Parathyroid adenoma (tissue), 2 donors: ENCODE measurements around the gene DOCK8.
A peak's percentile ranks its signal among the peaks of the same experiment; 100 is the strongest.
"Not testable (repeated sequence)": the region's sequence is repeated elsewhere in the genome, so short reads cannot be mapped to it uniquely, and the experiment has no call there.

Source experiments
- H2AFZ ChIP-seq: fragments of 300-600 bp; sonication (generic); one replicate; pipeline ENCODE4 v1.7.0; 2017; ENCODE audit warnings: antibody characterized with exemption, mild to moderate bottlenecking
- H3K27ac ChIP-seq: fragments of 300-600 bp; sonication (generic); one replicate; pipeline ENCODE4 v1.7.0; 2017
- H3K27me3 ChIP-seq: fragments of 300-600 bp; sonication (generic); one replicate; pipeline ENCODE4 v1.7.0; 2017; ENCODE audit warnings: low read length; ENCODE audit not compliant: control insufficient read depth, insufficient read depth
- H3K36me3 ChIP-seq: fragments of 300-600 bp; sonication (generic); one replicate; pipeline ENCODE4 v1.7.0; 2017; ENCODE audit warnings: low read length; ENCODE audit not compliant: control insufficient read depth, insufficient read depth
- H3K4me1 ChIP-seq: fragments of 300-600 bp; sonication (generic); one replicate; pipeline ENCODE4 v1.7.0; 2017; ENCODE audit warnings: control low read depth
- H3K4me2 ChIP-seq: fragments of 300-600 bp; sonication (generic); one replicate; pipeline ENCODE4 v1.7.0; 2017; ENCODE audit warnings: low read length
- H3K4me3 ChIP-seq: fragments of 300-600 bp; sonication (generic); one replicate; pipeline ENCODE4 v1.7.0; 2017; ENCODE audit warnings: low read depth, low read length
- H3K79me2 ChIP-seq: fragments of 300-600 bp; sonication (generic); one replicate; pipeline ENCODE4 v1.7.0; 2017; ENCODE audit warnings: control low read depth
- H3K9ac ChIP-seq: fragments of 300-600 bp; sonication (generic); one replicate; pipeline ENCODE4 v1.7.0; 2017; ENCODE audit warnings: mild to moderate bottlenecking
- H3K9me3 ChIP-seq: fragments of 300-600 bp; sonication (generic); one replicate; pipeline ENCODE4 v1.7.0; 2017; ENCODE audit warnings: low read length; ENCODE audit not compliant: control insufficient read depth
- TF ChIP-seq, protein P1 (sequence below): fragments of 300-600 bp; sonication (generic); IDR thresholded peaks from one replicate; pipeline ENCODE4 v1.7.0; 2017; ENCODE audit warnings: antibody characterized with exemption, mild to moderate bottlenecking
- donor health status: primary hyperparathyroidism.

DOCK8 gene

DNA sequence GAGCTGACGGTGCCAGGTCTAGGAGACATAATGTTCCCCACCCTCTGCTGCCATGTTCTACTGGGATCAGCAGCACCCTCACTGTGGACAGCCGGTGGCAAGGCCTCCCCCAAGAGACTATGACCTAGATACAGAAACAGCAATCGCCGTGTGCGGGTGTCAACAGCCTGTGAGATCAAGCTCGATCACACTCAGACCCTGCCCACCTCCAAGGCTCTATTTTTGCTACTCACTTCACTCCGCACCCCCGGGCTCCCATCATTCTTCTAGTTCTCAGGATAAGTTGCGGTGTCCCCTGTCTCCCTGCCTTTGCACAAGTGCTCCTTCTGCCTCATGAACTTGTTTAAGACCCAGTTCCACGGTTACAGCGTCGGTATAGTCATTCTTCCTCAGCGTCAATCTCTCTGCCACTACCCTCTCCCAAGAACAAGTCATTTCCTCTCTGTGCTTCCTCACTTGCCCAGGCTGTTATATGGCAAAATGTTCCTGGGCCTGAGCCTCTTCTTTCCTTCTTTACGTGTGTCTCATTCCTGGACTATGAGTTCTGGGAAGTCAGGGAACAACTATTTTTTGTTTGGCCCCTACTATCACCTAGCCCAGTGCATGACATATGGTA lies 5.4 kb upstream of the DOCK8 start:
- no peaks in the 10 kb centered on the region for H3K9me3 ChIP-seq
- no peak overlapping the region for H3K4me2 ChIP-seq
- no peaks in the 10 kb centered on the region for H3K4me1 ChIP-seq
- no peak overlapping the region for H3K9ac ChIP-seq
- no peaks in the 10 kb centered on the region for H3K27me3 ChIP-seq
- no peaks in the 10 kb centered on the region for H3K36me3 ChIP-seq
- no peak overlapping the region for H3K27ac ChIP-seq
- TF ChIP-seq, protein P1, sequence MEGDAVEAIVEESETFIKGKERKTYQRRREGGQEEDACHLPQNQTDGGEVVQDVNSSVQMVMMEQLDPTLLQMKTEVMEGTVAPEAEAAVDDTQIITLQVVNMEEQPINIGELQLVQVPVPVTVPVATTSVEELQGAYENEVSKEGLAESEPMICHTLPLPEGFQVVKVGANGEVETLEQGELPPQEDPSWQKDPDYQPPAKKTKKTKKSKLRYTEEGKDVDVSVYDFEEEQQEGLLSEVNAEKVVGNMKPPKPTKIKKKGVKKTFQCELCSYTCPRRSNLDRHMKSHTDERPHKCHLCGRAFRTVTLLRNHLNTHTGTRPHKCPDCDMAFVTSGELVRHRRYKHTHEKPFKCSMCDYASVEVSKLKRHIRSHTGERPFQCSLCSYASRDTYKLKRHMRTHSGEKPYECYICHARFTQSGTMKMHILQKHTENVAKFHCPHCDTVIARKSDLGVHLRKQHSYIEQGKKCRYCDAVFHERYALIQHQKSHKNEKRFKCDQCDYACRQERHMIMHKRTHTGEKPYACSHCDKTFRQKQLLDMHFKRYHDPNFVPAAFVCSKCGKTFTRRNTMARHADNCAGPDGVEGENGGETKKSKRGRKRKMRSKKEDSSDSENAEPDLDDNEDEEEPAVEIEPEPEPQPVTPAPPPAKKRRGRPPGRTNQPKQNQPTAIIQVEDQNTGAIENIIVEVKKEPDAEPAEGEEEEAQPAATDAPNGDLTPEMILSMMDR: no peak
- no peaks in the 10 kb centered on the region for H3K79me2 ChIP-seq
- H3K4me3 ChIP-seq: no peak overlapping the region
- H2AFZ ChIP-seq: no peak overlapping the region

DNA sequence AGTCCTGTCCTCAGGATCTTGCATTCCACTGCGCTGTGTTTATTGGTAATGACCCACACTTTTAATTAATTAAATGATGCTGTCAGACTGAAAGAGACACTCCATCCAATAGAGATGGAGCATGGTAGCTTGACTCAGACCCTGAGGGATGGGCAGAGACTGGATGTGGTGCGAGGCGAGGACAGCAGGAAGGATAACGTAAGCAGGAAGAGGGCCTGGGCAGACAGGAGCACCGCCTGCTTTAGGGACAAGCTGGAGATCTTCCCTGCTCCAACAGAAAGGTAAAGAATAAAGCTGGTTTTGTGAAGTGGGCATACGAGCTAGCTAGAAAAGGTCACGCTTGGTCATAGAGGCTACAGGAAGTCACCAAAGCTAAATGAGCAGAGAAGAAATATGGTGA lies 3.6 kb upstream of the DOCK8 start:
- H3K27me3 ChIP-seq: no peaks in the 10 kb centered on the region
- H2AFZ ChIP-seq: no peak overlapping the region
- H3K4me1 ChIP-seq: no peaks in the 10 kb centered on the region
- no peak overlapping the region for H3K9ac ChIP-seq
- H3K27ac ChIP-seq: no peak overlapping the region
- H3K4me2 ChIP-seq: no peak overlapping the region
- TF ChIP-seq, protein P1: no peak
- H3K79me2 ChIP-seq: no peaks in the 10 kb centered on the region
- no peaks in the 10 kb centered on the region for H3K9me3 ChIP-seq
- H3K4me3 ChIP-seq: no peak overlapping the region
- no peaks in the 10 kb centered on the region for H3K36me3 ChIP-seq

DNA sequence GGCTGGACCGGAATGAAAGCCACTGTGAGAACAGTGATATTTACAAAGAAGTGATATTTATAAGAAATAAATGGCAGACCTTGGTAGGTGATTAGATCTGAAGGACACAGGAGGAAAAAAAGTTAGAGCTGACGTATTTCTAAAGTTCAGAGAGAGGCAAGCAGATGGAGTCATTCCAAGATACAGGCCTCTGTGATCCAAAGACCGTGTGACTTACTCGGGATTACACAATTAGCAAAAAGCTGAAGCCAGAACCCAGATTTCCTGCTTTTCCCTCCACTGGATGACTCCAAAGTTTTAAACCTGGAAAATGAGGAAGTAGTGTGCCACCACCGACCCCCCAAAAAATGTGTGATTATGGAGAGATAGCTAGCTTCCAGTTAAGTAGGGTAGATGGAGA lies 3.1 kb upstream of the DOCK8 start:
- no peak overlapping the region for H3K4me2 ChIP-seq
- H3K79me2 ChIP-seq: no peaks in the 10 kb centered on the region
- H2AFZ ChIP-seq: peak overlapping the region; percentile 5
- TF ChIP-seq, protein P1: no peak
- H3K9ac ChIP-seq: no peak overlapping the region
- H3K9me3 ChIP-seq: no peaks in the 10 kb centered on the region
- no peaks in the 10 kb centered on the region for H3K27me3 ChIP-seq
- no peaks in the 10 kb centered on the region for H3K4me1 ChIP-seq
- no peak overlapping the region for H3K27ac ChIP-seq
- no peak overlapping the region for H3K4me3 ChIP-seq
- no peaks in the 10 kb centered on the region for H3K36me3 ChIP-seq

DNA sequence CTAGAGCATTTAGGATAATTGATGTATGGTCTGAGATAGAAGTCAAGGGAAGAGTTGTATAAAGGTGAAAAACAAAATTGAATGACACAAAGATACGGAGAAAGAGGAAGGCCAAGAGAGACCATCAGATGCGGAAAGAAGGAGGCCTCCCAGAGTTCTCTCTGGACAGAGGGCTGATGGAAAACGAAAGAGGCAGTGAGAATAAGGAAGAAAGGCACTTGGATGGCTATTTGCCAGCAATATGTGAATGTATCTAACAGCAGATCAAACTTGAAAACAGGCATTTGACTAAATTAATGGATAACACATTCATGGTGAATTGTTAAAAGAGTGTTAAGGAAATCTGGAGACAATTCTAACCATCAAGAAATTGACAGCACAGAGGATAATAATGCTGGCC lies 2.4 kb upstream of the DOCK8 start:
- Histone ChIP-seq H3K27me3 (no peaks in the 10 kb centered on the region), H3K4me3 (no peak overlapping the region), H3K4me2 (no peak overlapping the region), H3K27ac (no peak overlapping the region), H2AFZ (no peak overlapping the region), H3K9me3 (no peaks in the 10 kb centered on the region), H3K9ac (no peak overlapping the region), H3K79me2 (no peaks in the 10 kb centered on the region), H3K36me3 (no peaks in the 10 kb centered on the region), H3K4me1 (no peaks in the 10 kb centered on the region)
- TF ChIP-seq, protein P1: no peak

DNA sequence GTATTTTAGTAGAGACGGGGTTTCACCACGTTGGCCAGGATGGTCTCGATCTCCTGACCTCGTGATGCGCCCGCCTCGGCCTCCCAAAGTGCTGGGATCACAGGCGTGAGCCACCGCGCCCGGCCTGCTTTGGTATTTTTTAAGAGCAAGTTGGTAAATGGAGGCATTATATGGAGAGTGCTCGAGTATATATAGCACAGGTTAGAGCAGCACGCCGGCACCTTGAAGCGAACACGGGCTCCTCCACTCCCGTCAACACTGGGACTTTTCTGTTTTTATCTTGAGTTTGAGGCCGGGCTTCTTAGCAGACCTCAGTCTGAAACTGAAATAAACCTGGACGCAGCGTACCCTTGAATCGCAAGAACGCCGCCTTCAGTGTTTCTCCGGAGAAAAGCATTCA lies 764 bp upstream of the DOCK8 start:
- H3K36me3 ChIP-seq, H3K4me1 ChIP-seq, H3K79me2 ChIP-seq, H3K27me3 ChIP-seq, H2AFZ ChIP-seq, H3K27ac ChIP-seq, H3K9ac ChIP-seq, H3K9me3 ChIP-seq: not testable (repeated sequence)
- Histone ChIP-seq H3K4me2 (peak overlapping the region; percentile 93), H3K4me3 (peak overlapping the region; percentile 70)
